Measurements from ENCODE around the gene MKNK2.
"Not testable (repeated sequence)": the region's sequence is repeated elsewhere in the genome, so short reads cannot be mapped to it uniquely, and the experiment has no call there.

Gene MKNK2

DNA sequence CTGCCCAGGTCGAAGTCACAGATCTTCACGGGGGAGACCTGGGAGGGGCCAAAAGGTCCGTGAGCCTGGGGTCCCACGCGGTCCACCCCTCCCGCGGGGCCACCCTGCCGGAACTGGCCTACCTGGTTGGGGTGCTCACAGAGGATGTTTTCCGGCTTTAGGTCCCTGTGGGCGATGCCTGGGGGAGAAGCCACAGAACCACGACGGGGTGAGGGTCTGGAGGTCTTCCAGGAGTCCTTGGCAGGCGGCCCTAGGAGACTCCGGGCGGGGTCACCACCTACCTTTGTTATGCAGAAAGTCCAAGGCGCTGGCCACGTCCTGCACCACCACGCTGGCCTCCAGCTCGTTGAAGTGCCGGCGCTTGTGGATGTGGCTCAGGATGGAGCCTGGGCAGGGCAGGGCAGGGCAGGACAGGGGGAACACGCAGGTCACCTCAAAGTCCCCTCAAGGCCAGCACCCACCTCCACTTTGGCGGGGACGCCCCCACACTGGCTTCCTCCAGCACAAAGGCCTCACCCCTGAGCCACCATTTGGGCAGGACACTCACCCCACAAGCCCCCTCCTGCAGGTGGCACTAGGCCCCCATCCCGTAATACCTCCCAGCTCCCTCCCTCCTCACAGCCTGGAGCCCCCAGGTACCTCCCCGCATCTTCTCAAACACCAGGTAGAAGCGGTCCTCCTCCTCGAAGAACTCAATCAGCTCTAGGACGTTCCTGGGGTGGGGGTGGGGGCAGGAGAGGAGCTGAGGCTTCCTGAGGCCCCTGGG lies 8.4 kb downstream of the MKNK2 start:
- DNase-seq = no peak

DNA sequence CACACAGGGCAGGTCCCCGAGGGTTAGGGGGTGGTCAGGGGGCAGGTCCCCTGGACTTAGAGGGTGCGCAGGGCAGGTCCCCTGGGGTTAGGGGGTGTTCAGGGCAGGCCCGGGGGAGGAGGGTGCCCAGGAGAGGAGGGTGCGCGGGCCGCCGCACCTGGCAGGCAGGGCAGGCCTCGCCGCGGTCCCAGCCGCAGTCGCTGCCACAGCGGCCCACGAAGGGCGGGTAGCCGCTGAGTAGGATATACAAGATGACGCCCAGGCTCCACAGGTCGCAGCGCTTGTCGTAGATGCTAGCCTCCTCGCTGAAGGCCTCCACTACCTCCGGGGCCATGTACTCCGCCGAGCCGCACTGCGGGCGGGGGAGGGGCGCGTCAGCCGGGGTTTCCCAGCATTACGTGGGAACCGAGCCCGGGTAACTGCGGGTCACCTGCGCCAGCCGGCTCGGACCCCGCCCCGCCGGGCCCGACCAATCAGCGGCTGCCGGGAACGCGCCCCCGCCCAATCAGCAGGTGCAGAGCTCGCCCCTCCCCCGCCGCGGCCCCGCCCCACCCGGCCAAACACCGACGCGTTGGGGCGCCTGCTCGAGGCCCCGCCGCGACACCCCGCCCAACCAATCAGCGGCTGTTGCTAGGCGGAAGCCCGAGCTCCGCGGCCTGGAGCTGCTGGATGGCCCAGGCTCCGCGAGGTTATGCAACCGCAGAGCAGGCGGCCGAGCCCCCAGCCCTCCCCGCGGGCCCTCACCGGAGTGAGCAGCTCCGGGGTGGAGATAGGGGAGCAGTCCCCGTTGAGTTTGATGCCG lies 9.2 kb downstream of the MKNK2 start:
- peak; percentile 97 for DNase-seq

DNA sequence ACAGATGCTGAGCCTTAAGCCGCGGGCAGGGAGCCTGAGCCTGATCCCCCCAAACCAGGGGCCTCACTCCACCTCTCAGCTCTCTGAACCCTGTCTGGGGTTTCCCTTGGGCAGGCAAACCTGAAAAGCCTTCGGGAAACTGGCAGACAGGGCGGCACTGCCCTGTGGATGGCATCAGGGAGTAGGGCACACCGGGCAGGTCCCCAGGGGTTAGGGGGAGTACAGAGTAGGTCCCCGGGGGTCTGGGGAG lies 9.7 kb downstream of the MKNK2 start:
- DNase-seq = no peak

DNA sequence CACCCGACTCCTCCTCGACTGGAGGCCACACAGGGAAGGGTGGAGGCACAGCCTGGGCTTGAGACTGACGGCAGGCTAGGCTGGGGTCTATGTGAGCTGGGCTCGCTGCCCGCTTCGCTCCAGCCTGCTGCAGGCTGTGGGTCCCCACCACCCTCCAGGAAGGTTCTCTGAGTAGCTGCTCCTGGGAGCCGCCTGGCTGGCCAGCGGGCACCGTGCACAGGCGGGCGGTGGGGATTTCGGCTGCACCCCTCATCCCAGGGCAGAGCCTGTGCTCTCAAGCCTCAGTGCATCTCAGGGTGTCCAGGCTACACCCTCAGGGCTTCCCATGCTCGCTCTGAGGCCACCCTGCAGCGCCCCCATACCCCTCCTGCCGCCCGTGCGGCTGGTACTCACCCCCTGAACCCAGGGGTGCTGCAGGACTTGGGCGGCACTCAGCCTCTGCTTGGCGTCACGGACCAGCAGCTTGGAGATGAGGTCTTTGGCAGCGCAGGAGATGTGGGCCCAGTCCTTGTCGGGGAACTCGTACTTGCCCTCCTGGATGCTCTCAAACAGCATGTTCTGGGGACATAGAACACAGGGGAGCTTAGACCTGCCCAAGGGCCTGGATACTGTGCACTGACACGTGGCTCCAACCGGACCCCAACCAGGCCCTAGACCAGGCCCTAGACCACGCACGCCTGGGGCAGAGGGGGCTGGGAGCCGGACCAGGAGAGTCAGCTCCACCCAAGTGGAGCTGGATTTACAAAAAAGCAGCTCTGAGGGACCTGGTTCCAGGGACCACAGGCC lies 10.2 kb downstream of the MKNK2 start:
- no peak for DNase-seq

DNA sequence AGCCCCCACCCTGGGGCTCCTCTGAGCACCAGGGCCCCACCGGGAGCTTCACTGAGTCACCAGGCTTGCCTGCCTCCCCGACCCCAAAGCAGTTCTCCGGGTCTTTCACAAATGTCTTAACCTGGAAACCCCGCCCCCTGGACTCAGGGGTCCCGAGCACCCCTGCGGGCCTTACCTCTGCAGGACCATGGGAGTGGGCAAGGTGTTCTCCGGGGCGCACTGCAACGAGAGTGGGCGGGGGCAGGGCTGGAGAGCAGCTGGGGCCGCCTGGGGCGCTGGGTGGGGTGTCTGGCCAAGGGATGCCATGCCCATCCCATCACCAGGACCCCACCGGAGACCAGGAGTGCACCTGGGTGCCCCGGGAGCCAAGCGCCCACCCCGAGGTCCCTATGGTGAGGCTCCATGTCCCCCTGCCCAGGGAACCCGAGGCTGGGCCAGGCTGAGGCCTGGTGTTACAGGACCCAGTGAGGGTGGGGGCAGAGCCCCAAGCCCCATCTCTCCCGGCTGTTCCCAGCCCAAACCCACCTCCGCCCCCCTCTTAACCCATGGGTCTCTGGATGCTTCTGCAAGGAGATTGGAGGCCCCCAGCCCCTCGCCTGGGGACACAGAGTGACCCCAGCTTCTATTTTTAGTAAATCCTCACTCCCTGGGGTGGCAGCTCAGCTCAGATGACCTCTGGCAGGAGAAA lies 10.9 kb downstream of the MKNK2 start:
- no peak for DNase-seq

DNA sequence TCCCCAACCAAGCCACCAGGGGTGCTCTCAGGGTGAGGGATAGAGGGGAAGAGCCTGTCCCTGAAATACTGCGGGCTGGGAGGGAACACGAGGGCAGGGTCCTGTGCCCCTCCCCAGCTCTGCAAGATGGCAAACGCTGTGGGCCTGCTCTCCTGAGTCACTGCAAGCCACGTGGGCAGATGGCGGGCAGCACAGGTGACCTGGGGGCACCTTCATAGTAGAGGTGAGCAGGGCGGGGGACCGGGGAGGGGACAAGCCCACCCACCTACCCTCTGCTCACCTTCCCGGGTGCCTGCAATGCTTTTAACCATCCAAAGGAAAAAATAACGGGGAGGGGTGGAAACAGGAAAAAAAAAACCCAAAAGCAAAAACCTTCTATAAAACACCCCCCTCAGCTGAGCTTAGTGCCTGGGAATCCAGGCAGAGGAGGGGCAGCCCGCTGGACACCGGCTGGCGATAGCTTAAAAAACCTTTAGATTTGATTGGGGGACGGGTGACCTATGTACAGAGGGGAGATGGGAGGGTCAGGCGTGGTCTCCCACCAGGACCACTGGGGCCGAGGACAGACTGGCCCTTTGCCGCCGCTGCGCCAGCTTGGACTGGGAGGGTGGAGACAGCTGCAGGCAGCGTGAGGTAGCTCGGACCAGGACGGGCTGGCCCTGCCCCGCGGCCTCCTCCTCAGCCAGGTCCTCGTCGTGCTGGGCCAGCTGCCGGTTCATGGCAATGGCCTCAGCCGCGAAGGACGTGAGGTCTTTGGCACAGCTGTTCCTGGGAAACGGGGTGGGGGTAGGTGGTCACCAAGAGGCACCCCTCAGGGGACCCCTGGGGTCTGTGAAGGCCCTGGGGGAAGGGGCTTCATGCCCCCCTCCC lies 11.7 kb downstream of the MKNK2 start:
- no peak for DNase-seq

DNA sequence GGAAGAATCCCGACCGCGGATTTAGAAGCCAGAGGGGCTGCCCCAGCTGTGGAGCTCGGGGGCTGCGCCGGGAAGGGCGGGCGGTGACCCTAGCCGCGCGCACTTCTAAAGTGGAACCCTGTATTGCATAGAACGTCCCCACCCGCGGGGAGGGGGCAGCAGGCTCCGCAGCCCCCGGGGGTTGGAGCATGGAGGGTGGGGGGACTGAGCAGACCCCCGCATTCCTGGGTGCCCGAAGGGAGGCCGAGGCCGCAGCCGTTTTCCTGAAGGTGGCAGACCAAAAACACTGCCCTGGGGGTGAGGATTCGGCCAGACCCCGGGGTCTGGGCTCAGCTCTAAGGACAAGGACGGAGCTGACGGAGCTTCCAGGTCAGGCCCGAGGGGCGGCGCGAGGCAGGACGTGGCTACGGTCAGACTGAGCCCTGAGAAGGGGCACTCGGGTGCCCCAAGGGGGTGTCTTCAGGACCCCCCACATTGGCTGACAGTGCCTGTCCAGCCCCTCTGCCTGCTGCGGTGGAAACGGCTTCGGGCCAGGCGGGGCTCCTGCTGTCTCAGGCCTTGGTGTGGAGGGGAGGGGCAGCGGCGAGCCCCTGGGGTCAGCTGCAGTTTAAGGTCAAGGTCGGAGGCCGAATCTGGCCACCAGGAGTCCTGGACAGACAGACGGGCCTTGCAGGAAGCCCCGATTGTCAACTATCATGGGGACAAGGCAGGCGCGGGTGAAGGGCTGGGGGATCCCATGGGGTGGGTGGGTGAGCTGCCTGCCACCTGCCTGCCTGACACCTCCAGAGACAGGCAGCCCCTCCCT lies 12.6 kb downstream of the MKNK2 start:
- DNase-seq = no peak

DNA sequence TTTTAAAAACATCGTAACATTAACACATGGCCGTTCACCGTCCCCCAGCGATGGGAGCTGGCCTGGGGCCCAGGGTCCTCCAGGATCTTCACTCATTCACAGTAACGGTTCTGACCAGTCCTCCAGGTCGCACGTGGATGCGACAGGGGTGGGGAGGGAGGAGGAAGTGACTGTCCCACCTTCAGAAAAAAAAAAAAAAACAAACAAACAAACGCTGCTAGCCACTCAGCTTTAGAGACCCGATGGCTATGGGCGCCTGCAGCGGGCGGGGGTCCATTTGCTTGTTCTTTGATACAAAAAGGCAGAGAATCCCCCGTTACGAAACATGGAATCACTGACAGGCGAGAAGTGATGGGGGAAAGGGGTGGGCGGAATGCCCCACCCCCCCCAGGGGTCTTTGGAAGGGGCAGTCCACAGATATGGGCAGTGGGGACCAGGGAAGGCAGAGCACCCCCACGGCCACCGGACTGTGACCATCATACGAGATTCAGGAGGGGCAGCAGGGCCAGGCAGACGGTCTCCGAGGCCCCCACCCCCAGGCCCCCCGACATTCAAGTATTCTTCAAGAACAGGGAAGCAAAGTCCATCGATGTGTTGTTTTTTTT lies 13.3 kb downstream of the MKNK2 start:
- DNase-seq = no peak

DNA sequence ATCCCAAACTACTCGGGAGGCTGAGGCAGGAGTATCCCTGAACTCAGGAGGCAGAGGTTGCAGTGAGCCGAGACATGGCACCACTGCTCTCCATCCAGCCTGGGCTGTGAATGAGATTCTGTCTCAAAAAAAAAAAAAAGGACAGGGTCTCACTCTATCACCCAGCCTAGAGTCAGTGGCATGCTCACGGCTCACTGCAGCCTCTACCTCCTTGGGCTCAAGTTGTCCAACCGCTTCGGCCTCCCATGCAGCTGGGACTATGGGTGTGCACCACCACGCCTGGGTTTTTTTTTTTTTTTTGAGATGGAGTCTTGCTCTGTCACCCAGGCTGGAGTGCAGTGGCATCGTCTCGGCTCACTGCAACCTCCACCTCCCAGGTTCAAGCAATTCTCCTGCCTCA lies 14.6 kb downstream of the MKNK2 start:
- DNase-seq = no peak

DNA sequence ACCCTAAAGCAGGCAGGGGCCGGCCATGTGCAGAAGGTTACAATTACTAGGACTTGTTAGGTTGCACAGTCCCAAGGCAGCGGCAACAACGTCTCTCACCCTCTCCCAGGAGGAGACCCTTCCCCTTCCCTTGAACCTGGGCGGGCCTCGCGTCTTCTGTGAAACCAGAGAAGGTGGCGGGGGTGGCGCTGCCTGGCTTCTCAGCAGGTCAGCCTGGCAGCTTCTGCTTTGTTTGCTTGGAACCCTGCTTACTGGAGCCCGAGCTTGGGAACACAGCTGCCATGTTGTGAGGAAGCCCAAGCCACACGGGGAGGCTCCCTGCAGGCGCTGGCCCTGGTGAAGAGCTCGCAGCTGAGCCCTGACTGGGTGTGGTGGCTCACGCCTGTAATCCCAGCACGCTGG lies 15.5 kb downstream of the MKNK2 start:
- no peak for DNase-seq

DNA sequence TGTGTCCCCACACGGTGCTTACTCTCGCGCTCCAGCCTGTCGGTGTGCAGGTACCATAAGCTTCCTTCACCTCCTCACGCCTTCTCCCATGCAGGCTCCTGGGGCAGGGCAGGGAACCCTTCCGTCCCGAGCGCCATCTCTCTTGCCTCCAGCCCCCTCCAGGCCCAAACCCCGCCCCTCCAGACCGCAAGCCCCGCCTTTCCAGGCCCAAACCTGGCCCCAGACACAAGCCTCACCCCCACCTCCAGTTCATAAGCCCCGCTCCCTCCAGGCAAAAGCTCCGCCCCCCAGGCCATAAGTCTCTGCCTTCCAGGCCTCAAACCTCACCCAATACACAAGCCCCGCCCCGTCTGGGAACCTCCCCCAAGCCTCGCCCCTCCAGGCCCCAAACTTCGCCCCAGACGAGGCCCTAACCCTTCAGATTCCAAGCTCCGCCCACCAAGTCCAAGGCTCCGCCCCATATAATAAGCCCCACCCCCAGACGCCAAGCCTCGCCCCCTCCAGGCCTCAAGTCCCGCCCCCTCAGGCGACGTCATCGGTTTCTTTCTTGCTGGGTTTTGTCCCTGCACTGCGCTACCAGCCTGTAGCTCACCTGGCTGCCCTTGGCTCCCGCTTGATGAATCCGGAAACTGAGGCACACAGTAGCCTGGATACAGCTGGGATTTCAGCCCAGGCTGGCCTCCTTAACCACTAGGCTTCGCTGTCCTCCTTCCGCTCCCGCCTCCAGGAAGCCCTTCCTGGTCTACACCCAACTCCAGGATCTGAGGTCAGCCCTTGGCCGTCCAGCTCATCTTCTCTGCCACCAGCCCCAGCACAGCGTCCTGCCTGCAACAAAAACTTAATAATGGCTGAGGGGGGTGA lies 16.1 kb downstream of the MKNK2 start:
- DNase-seq = peak; percentile 50

DNA sequence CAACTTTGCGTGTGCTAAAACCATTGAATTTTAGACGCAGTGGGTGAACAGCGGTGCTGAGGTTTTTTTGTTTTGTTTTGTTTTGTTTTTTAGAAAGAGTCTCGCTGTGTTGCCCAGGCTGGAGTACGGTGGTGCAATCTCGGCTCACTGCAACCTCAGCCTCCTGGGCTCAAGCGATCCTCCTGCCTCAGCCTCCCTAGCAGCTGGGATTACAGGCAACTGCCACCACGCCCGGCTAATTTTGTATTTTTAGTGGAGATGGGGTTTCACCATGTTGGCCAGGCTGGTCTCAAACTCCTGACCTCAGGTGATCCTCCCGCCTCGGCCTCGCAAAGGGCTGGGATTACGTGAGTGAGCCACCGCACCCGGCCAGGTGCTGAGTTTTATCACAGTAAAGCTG lies 16.8 kb downstream of the MKNK2 start:
- not testable (repeated sequence) for DNase-seq

DNA sequence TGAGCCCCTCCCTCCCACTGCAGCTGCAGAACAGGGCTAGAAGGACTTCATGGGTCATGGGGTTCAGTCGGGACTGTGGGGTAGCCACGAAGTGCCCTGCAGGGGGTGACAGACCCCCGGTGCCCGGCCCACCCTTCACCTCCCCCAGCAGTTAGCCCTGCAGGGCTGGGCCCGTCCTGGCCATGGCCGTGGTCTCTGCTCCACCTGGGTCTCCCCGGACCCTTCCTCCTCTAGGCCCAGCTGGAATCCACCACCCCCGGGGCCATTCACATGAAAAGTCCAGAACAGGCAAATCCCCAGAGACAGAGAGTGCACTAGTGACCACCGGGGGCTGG lies 17.3 kb downstream of the MKNK2 start:
- DNase-seq = no peak

DNA sequence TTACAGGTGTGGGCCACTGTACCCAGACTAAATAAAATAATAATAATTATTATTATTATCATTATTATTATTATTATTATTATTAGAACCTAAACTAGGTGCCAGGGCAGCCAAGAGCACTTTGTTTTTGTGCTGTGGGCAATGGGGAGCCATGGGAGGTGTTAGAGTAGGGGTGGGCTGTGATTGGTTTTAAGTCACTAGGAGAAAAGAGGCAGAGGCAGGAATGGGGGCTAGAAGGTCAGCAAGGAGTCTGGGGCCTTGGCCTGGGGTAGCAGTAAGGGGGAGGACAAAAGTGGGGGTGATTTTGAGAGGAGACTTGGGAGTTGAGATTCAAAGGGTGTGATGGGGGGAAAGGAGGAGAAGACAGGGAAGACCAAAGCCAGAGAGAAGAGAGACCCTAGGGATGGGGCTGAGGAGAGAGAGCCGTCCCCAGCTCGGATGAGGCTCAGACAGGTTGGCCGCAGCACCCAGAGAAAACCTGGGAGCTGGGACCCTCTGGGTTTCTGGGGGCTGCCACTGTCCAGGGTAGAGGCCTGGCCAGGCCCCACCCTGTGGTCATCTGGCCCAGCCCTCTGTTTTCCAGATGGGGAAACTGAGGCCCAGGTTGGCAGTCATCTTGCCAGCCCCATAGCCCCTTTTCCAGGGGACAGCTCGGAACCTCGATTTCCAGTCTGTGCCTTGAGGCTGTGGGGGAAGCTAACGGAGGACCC lies 17.8 kb downstream of the MKNK2 start:
- no peak for DNase-seq

DNA sequence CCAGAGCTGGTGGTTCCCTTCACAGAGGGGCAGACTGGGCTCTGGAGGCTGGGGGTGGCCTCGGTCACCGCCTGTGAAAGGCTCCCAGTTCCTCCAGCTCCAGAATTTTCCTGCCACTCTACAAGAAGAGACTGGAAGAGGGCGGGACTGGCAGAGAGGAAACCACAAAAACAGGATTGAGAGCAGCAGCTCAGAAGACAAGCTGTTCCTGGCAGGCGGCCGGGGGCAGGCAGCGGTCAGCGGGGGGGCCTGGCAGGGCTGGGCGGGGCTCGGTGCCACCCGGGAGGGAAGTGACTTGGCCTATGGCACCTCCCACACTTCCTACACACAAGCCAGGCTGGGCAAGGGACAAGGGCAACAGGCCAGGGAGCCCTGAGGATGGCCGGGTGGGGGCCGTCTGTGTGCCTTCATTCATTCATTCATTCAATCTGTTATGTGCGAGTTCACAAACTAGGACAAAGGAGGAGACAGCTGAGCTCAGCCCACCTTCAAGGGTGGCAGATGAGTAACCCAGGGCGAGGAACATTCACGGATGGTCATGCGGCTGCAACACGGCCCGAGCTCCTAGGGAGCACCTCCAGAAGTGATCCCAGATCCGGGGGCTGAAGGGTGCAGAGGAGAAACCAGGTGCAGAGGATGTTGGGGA lies 18.6 kb downstream of the MKNK2 start:
- DNase-seq = peak; percentile 71

DNA sequence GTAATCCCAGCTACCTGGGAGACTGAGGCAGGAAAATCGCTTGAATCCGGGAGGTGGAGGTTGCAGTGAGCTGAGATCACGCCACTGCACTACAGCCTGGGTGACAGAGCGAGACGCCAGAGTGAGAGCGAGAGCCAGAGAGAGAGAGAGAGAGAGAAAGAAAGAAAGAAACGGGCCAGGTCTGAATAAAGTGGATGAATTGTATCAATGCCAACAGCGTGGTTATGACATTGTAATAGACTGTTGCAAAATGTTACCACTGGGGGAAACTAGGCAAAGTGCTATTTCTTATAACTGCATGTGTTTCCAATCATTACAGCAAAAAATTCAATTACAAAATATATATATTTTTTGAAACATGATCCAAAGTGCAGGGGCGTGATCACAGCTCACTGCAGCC lies 23.7 kb downstream of the MKNK2 start:
- DNase-seq = peak; percentile 38

DNA sequence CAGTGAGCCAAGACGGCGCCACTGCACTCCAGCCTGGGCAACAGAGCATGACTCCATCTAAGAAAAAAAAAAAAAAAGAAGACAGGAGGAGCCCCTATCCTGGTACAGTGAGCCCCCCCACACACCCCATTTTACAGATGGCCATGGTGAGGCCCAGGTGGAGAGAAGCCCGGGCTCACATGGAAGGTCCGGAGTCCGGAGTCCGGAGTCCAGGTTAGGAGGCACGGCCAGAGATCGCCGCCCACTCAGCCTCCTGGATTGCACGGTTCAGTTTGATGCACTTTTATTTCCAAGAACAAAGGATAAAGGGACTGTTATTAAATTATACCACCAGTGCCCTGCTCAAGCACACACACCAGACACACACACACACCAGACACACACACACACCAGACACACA lies 24.3 kb downstream of the MKNK2 start:
- no peak for DNase-seq

DNA sequence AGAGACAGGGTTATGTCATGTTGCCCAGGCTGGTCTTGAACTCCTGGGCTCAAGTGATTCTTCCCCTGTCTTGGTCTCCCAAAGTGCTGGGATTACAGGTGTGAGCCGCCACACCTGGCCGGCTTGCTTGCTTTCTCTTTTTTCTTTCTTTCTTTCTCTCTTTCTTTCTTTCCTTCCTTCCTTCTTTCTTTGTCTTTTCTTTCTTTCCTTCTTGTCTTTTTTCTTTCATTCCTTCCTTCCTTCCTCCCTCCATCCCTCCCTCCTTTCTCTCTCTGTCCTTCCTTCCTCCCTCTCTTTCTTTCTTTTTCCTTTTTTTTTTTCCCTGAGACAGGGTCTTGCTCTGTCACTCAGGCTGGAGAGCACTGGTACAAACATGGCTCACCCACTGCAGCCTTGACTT lies 28.8 kb downstream of the MKNK2 start:
- no peak for DNase-seq
